Stimulated activated naive CD8-positive, alpha-beta T cell treated with anti-CD3 and anti-CD28 coated beads, Interleukin-15, amount 100 ng/mL, for 72 hours (primary cell): Measurements from ENCODE around the gene MMP11.

ENCODE experiments used
- ATAC-seq: fragments of 150-1000 bp; cut with Tn5 transposase; 2 replicates; pipeline ENCODE4 v1.10.0; 2021; ENCODE audit warnings: mild to moderate bottlenecking, moderate library complexity
- DNase-seq, 2 donors: peaks; one replicate each; pipeline ENCODE4 v3.0.0; 2021 to 2022
- H3K27ac Mint-ChIP-seq, 2 donors: one replicate each; pipeline ENCODE4 v1.8.0; 2022; ENCODE audit warnings: mild to moderate bottlenecking in 2 of 2, mixed read lengths in 2 of 2, moderate library complexity in 2 of 2
- H3K27me3 Mint-ChIP-seq: one replicate; pipeline ENCODE4 v1.8.0; 2022; ENCODE audit warnings: mixed read lengths
- H3K4me1 Mint-ChIP-seq: one replicate; pipeline ENCODE4 v1.8.0; 2022; ENCODE audit warnings: mild to moderate bottlenecking, mixed read lengths
- H3K4me3 Mint-ChIP-seq, 2 donors: one replicate each; pipeline ENCODE4 v1.8.0; 2022; ENCODE audit warnings: mild to moderate bottlenecking in 2 of 2, mixed read lengths in 2 of 2, moderate library complexity in 1 of 2
- H3K9me3 Mint-ChIP-seq, 2 donors: one replicate each; pipeline ENCODE4 v1.8.0; 2022; ENCODE audit warnings: mixed read lengths in 2 of 2

MMP11 gene

GRCh38 chr22:23753385-23753784 lies 19.3 kb upstream of the MMP11 start:
- H3K27me3 Mint-ChIP-seq: no peaks in the 10 kb centered on the region
- H3K4me1 Mint-ChIP-seq: peaks cover 32% of the 10 kb centered on the region
- ATAC-seq (no peak), DNase-seq (no peak)
- peak overlapping the region in 1 of 2 donors; percentile 33 for H3K27ac Mint-ChIP-seq
- no peaks in the 10 kb centered on the region for H3K9me3 Mint-ChIP-seq
- no peak overlapping the region for H3K4me3 Mint-ChIP-seq

GRCh38 chr22:23754220-23754919 lies 18.3 kb upstream of the MMP11 start, which contains the start of gene VPREB3:
VPREB3 (minus strand) TSS chr22:23754425; CDS start chr22:23754363, 62 bp downstream.
- peaks cover 32% of the 10 kb centered on the region for H3K4me1 Mint-ChIP-seq
- DNase-seq (no peak), ATAC-seq (no peak)
- H3K9me3 Mint-ChIP-seq: no peaks in the 10 kb centered on the region
- H3K27ac Mint-ChIP-seq: peak within 1 kb of the TSS in 1 of 2 donors; percentile 33
- H3K4me3 Mint-ChIP-seq: no peak within 1 kb of the TSS
- H3K27me3 Mint-ChIP-seq: no peaks in the 10 kb centered on the region

GRCh38 chr22:23754980-23755636 lies 17.5 kb upstream of the MMP11 start:
- DNase-seq (no peak), ATAC-seq (no peak)
- no peak overlapping the region for H3K27ac Mint-ChIP-seq
- no peak overlapping the region for H3K4me3 Mint-ChIP-seq
- peaks cover 25% of the 10 kb centered on the region for H3K4me1 Mint-ChIP-seq
- H3K9me3 Mint-ChIP-seq: no peaks in the 10 kb centered on the region
- H3K27me3 Mint-ChIP-seq: no peaks in the 10 kb centered on the region

GRCh38 chr22:23755711-23756110 lies 16.9 kb upstream of the MMP11 start:
- H3K27me3 Mint-ChIP-seq: no peaks in the 10 kb centered on the region
- DNase-seq: no peak
- peaks cover 19% of the 10 kb centered on the region for H3K4me1 Mint-ChIP-seq
- H3K27ac Mint-ChIP-seq: no peak overlapping the region
- no peak for ATAC-seq
- no peaks in the 10 kb centered on the region for H3K9me3 Mint-ChIP-seq
- H3K4me3 Mint-ChIP-seq: no peak overlapping the region

GRCh38 chr22:23756891-23757290 lies 15.8 kb upstream of the MMP11 start:
- DNase-seq (no peak), ATAC-seq (peak; percentile 64)
- Mint-ChIP-seq H3K27ac (no peak overlapping the region), H3K4me1 (peaks cover 12% of the 10 kb centered on the region), H3K27me3 (no peaks in the 10 kb centered on the region), H3K4me3 (no peak overlapping the region), H3K9me3 (no peaks in the 10 kb centered on the region)

GRCh38 chr22:23759566-23759965 lies 13.1 kb upstream of the MMP11 start:
- H3K27ac Mint-ChIP-seq: no peak overlapping the region
- no peak overlapping the region for H3K4me3 Mint-ChIP-seq
- H3K4me1 Mint-ChIP-seq: peaks cover 28% of the 10 kb centered on the region
- DNase-seq (no peak), ATAC-seq (no peak)
- H3K27me3 Mint-ChIP-seq: no peaks in the 10 kb centered on the region
- H3K9me3 Mint-ChIP-seq: no peaks in the 10 kb centered on the region

- Mint-ChIP-seq H3K4me3 (no peak overlapping the region), H3K27me3 (no peaks in the 10 kb centered on the region), H3K27ac (no peak overlapping the region), H3K9me3 (no peaks in the 10 kb centered on the region), H3K4me1 (peaks cover 33% of the 10 kb centered on the region)
- DNase-seq (no peak), ATAC-seq (no peak)
Measured at GRCh38 chr22:23760056-23760455, 12.6 kb upstream of the MMP11 start.

- ATAC-seq (no peak), DNase-seq (no peak)
- H3K27ac Mint-ChIP-seq: peak within 1 kb of the TSS; percentile 84 to 89
- peaks cover 48% of the 10 kb centered on the region for H3K4me1 Mint-ChIP-seq
- H3K4me3 Mint-ChIP-seq: peak within 1 kb of the TSS; percentile 72 to 84
- H3K9me3 Mint-ChIP-seq: no peaks in the 10 kb centered on the region
- no peaks in the 10 kb centered on the region for H3K27me3 Mint-ChIP-seq
Measured at GRCh38 chr22:23762842-23763578, 9.6 kb upstream of the MMP11 start, which contains the start of gene C22orf15. C22orf15 (plus strand) TSS chr22:23762990; CDS start chr22:23763307, 317 bp downstream.

GRCh38 chr22:23763579-23763945 lies 9.1 kb upstream of the MMP11 start:
- DNase-seq (peak; percentile 46 to 48), ATAC-seq (peak; percentile 36)
- H3K9me3 Mint-ChIP-seq: no peaks in the 10 kb centered on the region
- H3K27ac Mint-ChIP-seq: peak overlapping the region in 1 of 2 donors; percentile 84
- H3K27me3 Mint-ChIP-seq: no peaks in the 10 kb centered on the region
- H3K4me1 Mint-ChIP-seq: peaks cover 53% of the 10 kb centered on the region
- peak overlapping the region; percentile 72 to 84 for H3K4me3 Mint-ChIP-seq

GRCh38 chr22:23763954-23764353 lies 8.7 kb upstream of the MMP11 start:
- peak overlapping the region in 1 of 2 donors; percentile 84 for H3K27ac Mint-ChIP-seq
- peak overlapping the region; percentile 72 to 84 for H3K4me3 Mint-ChIP-seq
- ATAC-seq (no peak), DNase-seq (no peak)
- H3K27me3 Mint-ChIP-seq: no peaks in the 10 kb centered on the region
- H3K9me3 Mint-ChIP-seq: no peaks in the 10 kb centered on the region
- H3K4me1 Mint-ChIP-seq: peaks cover 56% of the 10 kb centered on the region

- peaks cover 65% of the 10 kb centered on the region for H3K4me1 Mint-ChIP-seq
- ATAC-seq: no peak
Measured at GRCh38 chr22:23764899-23765881, 7.5 kb upstream of the MMP11 start.

GRCh38 chr22:23767303-23767672 lies 5.4 kb upstream of the MMP11 start:
- H3K4me3 Mint-ChIP-seq: peak overlapping the region; percentile 88 to 95
- DNase-seq (no peak), ATAC-seq (peak; percentile 1)
- H3K9me3 Mint-ChIP-seq: no peaks in the 10 kb centered on the region
- H3K27me3 Mint-ChIP-seq: no peaks in the 10 kb centered on the region
- peaks cover 83% of the 10 kb centered on the region for H3K4me1 Mint-ChIP-seq
- peak overlapping the region in 1 of 2 donors; percentile 95 for H3K27ac Mint-ChIP-seq

More at GRCh38 chr22:23764899-23765881, 7.5 kb upstream of the MMP11 start:
- Mint-ChIP-seq H3K4me3 (peak overlapping the region; percentile 64 to 67), H3K27me3 (no peaks in the 10 kb centered on the region), H3K9me3 (no peaks in the 10 kb centered on the region), H3K27ac (peak overlapping the region; percentile 69 to 87)
- no peak for DNase-seq

GRCh38 chr22:23767673-23768548 lies 4.7 kb upstream of the MMP11 start, which contains the start of gene CHCHD10:
CHCHD10 (minus strand) TSS chr22:23767972; CDS start chr22:23767874, 98 bp downstream.
- Mint-ChIP-seq H3K4me1 (peaks cover 77% of the 10 kb centered on the region), H3K4me3 (peak within 1 kb of the TSS; percentile 88 to 95), H3K27me3 (peaks cover 2% of the 10 kb centered on the region), H3K27ac (peak within 1 kb of the TSS; percentile 52 to 95), H3K9me3 (no peaks in the 10 kb centered on the region)
- DNase-seq: peak; percentile 80
- ATAC-seq: peak; percentile 67
